HepG2 (cell line): ENCODE measurements around the gene DPEP2NB. TPM values are rescaled to one million over a fixed set of nuclear protein-coding genes. Genes with fewer than 3 reads are reported as not detected.

Source experiments
- ATAC-seq: fragments of 200-7000 bp; cut with Tn5 transposase; 3 replicates; pipeline ENCODE4 v1.9.1; 2020; ENCODE audit warnings: mild to moderate bottlenecking, moderate library complexity
- BruUV-seq: library from RNA; stranded (reverse); fragments of 400-500 nt; replicated peaks from 2 replicates; lab custom pipeline; 2021; lab: Mats Ljungman, UMichigan
- CTCF ChIA-PET: fragments of 300-600 bp; formaldehyde crosslinking; extraction: SDS; loops from one replicate; lab custom pipeline; 2021; ENCODE audit warnings: low total read pairs, inconsistent platforms, low intra/inter-chr PET ratio; lab: Yijun Ruan, JAX
- POLR2A ChIA-PET: fragments of 350-600 bp; sonication (Branson Sonifier 250); formaldehyde crosslinking; loops from one replicate; lab custom pipeline; 2020; ENCODE audit warnings: antibody characterized with exemption, inconsistent platforms; lab: Yijun Ruan, JAX
- DNase-seq: peaks from one replicate; pipeline ENCODE4 v3.0.0-alpha.2; 2015; ENCODE audit warnings: low spot score
- FAIRE-seq: peaks from 3 replicates; lab custom pipeline; 2011; peaks lifted over from hg19 to GRCh38; lab: Jason Lieb, UNC
- H2AFZ ChIP-seq: one replicate; pipeline ENCODE4 v1.6.1; 2011; ENCODE audit warnings: low read length, inconsistent platforms
- H3K27ac ChIP-seq: fragments of 300-600 bp; 3 replicates; pipeline ENCODE4 v1.8.0; 2011; ENCODE audit warnings: mixed run types, mild to moderate bottlenecking, mixed read lengths, low read length, inconsistent platforms; ENCODE audit not compliant: insufficient read depth; ENCODE audit errors: extremely low read length
- H3K27me3 ChIP-seq, 2 experiments: fragments of 200-600 bp in 1 of 2; 2 replicates in 1 of 2; 3 replicates in 1 of 2; pipeline versions ENCODE4 v1.6.0 to v1.8.0; 2011; ENCODE audit warnings: low read length in 2 of 2, mild to moderate bottlenecking in 2 of 2, moderate library complexity in 2 of 2, inconsistent platforms in 1 of 2; ENCODE audit not compliant: insufficient read depth in 2 of 2, control insufficient read depth in 1 of 2
- H3K36me3 ChIP-seq, 2 experiments: fragments of 200-600 bp in 1 of 2; replicated peaks in 1 of 2; 2 replicates in 1 of 2; 3 replicates in 1 of 2; pipeline versions ENCODE4 v1.5.1 to v1.8.0; 2011; ENCODE audit warnings: low read length in 2 of 2, inconsistent platforms in 1 of 2; ENCODE audit not compliant: insufficient read depth in 2 of 2, control insufficient read depth in 1 of 2
- H3K4me1 ChIP-seq: 2 replicates; pipeline ENCODE4 v1.5.1; 2012; ENCODE audit warnings: low read length, inconsistent platforms; ENCODE audit not compliant: insufficient read depth
- H3K4me2 ChIP-seq: 2 replicates; pipeline ENCODE4 v1.6.0; 2011; ENCODE audit warnings: low read depth, low read length, inconsistent platforms
- H3K4me3 ChIP-seq, 3 experiments: fragments of 200-600 bp in 1 of 3; sonication (generic), shearing (Covaris generic) in 1 of 3; replicated peaks in 1 of 3; 2 replicates each; pipeline ENCODE4 v1.5.1; 2011 to 2016; ENCODE audit warnings: low read length in 3 of 3, inconsistent platforms in 2 of 3, low read depth in 2 of 3, mild to moderate bottlenecking in 2 of 3, control low read depth in 1 of 3, mixed read lengths in 1 of 3; ENCODE audit not compliant: insufficient read depth in 1 of 3
- H3K79me2 ChIP-seq: one replicate; pipeline ENCODE4 v1.6.1; 2011; ENCODE audit warnings: low read length, inconsistent platforms; ENCODE audit not compliant: insufficient read depth
- H3K9ac ChIP-seq: 2 replicates; pipeline ENCODE4 v1.6.0; 2011; ENCODE audit warnings: mild to moderate bottlenecking, low read depth, low read length, inconsistent platforms; ENCODE audit not compliant: insufficient read depth
- H3K9me3 ChIP-seq: 2 replicates; pipeline ENCODE4 v1.5.1; 2012; ENCODE audit warnings: mild to moderate bottlenecking, low read length
- H4K20me1 ChIP-seq: 2 replicates; pipeline ENCODE4 v1.6.0; 2011; ENCODE audit warnings: inconsistent platforms, mild to moderate bottlenecking, low read length, moderate library complexity; ENCODE audit not compliant: insufficient read depth
- ARNT2 ChIP-seq: sonication (generic); formaldehyde crosslinking; IDR thresholded peaks from 2 replicates; pipeline ENCODE4 v1.8.0; 2022; ENCODE audit warnings: mild to moderate bottlenecking, low read depth, missing genetic modification reagents, moderate library complexity
- GABPB1 ChIP-seq: IDR thresholded peaks from 2 replicates; pipeline ENCODE4 v1.6.1; 2016; ENCODE audit warnings: mild to moderate bottlenecking, missing genetic modification reagents, moderate library complexity, missing compliant biosample characterization
- MAFF ChIP-seq: IDR thresholded peaks from 2 replicates; pipeline ENCODE4 v1.6.1; 2011; ENCODE audit warnings: low read depth, low read length, improper control_type of control experiment
- PCBP2 ChIP-seq: fragments of 200-400 bp; formaldehyde crosslinking; optimal IDR thresholded peaks from 2 replicates; pipeline ENCODE3; 2018; ENCODE audit warnings: low read length, low read depth; ENCODE audit not compliant: poor library complexity, severe bottlenecking
- PHF20 ChIP-seq: sonication (generic); formaldehyde crosslinking; IDR thresholded peaks from 2 replicates; pipeline ENCODE4 v1.5.0; 2020; ENCODE audit warnings: mild to moderate bottlenecking, missing genetic modification reagents
- RCOR2 ChIP-seq: IDR thresholded peaks from 2 replicates; pipeline ENCODE4 v1.6.1; 2016; ENCODE audit warnings: missing biosample characterization, missing genetic modification reagents
- SIN3A ChIP-seq: IDR thresholded peaks from 2 replicates; pipeline ENCODE4 v1.6.1; 2011; ENCODE audit warnings: low read depth, mild to moderate bottlenecking, control low read depth, low read length, borderline replicate concordance
- ZBTB38 ChIP-seq: sonication (generic); formaldehyde crosslinking; IDR thresholded peaks from 2 replicates; pipeline ENCODE4 v1.5.1; 2020; ENCODE audit warnings: mild to moderate bottlenecking, missing genetic modification reagents
- ZKSCAN1 ChIP-seq: fragments of 150-350 bp; IDR thresholded peaks from 2 replicates; pipeline ENCODE4 v1.6.1; 2014; ENCODE audit warnings: low read length
- ZNF543 ChIP-seq: sonication (generic); formaldehyde crosslinking; IDR thresholded peaks from 2 replicates; pipeline ENCODE4 v1.4.0; 2020; ENCODE audit warnings: mild to moderate bottlenecking, missing genetic modification reagents
- ZNF557 ChIP-seq: sonication (generic); formaldehyde crosslinking; IDR thresholded peaks from 2 replicates; pipeline ENCODE4 v1.4.0; 2020; ENCODE audit warnings: missing genetic modification reagents
- ZNF772 ChIP-seq: sonication (generic); formaldehyde crosslinking; IDR thresholded peaks from 2 replicates; pipeline ENCODE4 v1.5.0; 2020; ENCODE audit warnings: mild to moderate bottlenecking, missing genetic modification reagents
- ZSCAN21 ChIP-seq: sonication (generic); formaldehyde crosslinking; IDR thresholded peaks from 2 replicates; pipeline ENCODE4 v1.8.0; 2022; ENCODE audit warnings: mild to moderate bottlenecking, missing genetic modification reagents, moderate library complexity, borderline replicate concordance
- WGBS: methylation state at CpG from one replicate; pipeline ENCODE4 v1.1.6; 2017; ENCODE audit warnings: low lambda C conversion rate; 5-methylcytosine and 5-hydroxymethylcytosine counted together
- in situ Hi-C: cut with HindIII; loops from 2 replicates; pipeline ENCODE4 v1.10.0; 2017; ENCODE audit warnings: low pct_unique_long_range_greater_than_20kb; ENCODE audit not compliant: extremely low pct_ligation_motif_present
- intact Hi-C: fragments of 100-400 bp; cut with micrococcal nuclease; formaldehyde crosslinking; loops from one replicate; pipeline ENCODE4 v1.10.0; 2022; ENCODE audit not compliant: unreplicated experiment
- polyA plus RNA-seq, 8 experiments: library from polyadenylated mRNA; depleted of rRNA in 3 of 8; stranded (reverse) in 7 of 8; unstranded in 1 of 8; fragments of >200 nt; fragmentation: Illumina TruSeq in 4 of 8; extraction: Trizol in 4 of 8; gene quantifications; 2 replicates each; pipeline versions ENCODE4 v1.2.1 to v1.2.3, GENCODE V29; 2011 to 2016; ENCODE audit warnings: low read depth in 4 of 8, missing spikeins in 1 of 8, mixed read lengths in 1 of 8; ENCODE audit not compliant: insufficient read depth in 1 of 8
- total RNA-seq, 5 experiments: library from RNA; depleted of rRNA; stranded (reverse); fragments of >200 nt; fragmentation: Illumina TruSeq; extraction: Trizol; gene quantifications; 2 replicates each; pipeline ENCODE4 v1.2.3, GENCODE V29; 2016; ENCODE audit warnings: low read depth in 1 of 5
- TF ChIP-seq, protein P1 (sequence below): IDR thresholded peaks from 2 replicates; pipeline ENCODE4 v1.6.1; 2016; ENCODE audit warnings: mild to moderate bottlenecking, missing biosample characterization, missing genetic modification reagents
- TF ChIP-seq, protein P2 (sequence below): sonication (generic); formaldehyde crosslinking; IDR thresholded peaks from 2 replicates; pipeline ENCODE4 v1.4.0; 2020; ENCODE audit warnings: mild to moderate bottlenecking, missing genetic modification reagents

The DPEP2NB gene
- total and polyA plus RNA-seq, 2 of the 13 experiments (the other 11 are each of a cell fraction or from before 2014, with no cell fraction given): not detected

DNA sequence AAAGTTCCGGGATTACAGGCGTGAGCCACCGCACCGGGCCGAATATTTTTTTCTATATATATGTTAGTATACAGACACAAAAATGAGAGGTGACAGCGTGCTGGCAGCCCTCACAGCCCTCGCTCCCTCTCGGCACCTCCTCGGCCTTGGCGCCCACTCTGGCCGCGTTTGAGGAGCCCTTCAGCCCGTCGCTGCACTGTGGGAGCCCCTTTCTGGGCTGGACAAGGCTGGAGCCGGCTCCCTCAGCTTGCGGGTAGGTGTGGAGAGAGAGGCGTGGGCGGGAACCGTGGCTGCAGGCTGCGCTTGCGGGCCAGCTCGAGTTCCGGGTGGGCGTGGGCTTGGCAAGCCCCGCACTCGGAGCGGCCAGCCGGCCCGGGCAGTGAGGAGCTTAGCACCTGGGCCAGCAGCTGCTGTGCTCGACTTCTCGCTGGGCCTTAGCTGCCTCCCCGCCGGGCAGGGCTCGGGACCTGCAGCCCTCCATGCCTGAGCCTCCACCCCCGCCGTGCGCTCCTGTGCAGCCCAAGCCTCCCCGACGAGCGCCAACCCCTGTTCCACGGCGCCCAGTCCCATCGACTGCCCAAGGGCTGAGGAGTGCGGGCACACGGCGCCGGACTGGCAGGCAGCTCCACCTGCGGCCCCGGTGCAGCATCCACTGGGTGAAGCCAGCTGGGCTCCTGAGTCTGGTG is 33.6 kb downstream of the DPEP2NB start:
- intact Hi-C loops (no loop called here), in situ Hi-C loops (no loop called here)
- peaks cover 0 to 14% of the 10 kb centered on the region in 2 experiments; a peak in 3 of 5 replicates for H3K27me3 ChIP-seq
- no TSS peak for BruUV-seq
- no peaks in the 10 kb centered on the region for H3K36me3 ChIP-seq
- H4K20me1 ChIP-seq: no peaks in the 10 kb centered on the region
- no peaks in the 10 kb centered on the region for H3K9me3 ChIP-seq
- POLR2A ChIA-PET: interaction anchor here (1.2 to 3.8 kb wide), 9 partner anchors 9 to 70 kb away, joined by 3 to 17 read pairs (median 8); partner anchors contain the start of genes DDX28, DPEP2, DUS2 and LCAT
- FAIRE-seq (no peak), DNase-seq (no peak), ATAC-seq (no peak)
- no peak overlapping the region for H3K9ac ChIP-seq
- H3K4me3 ChIP-seq: no peak overlapping the region
- TF ChIP-seq ZNF557 (CRISPR knock-in tag) (no peak), PHF20 (no peak), ZNF772 (CRISPR knock-in tag) (no peak), ZBTB38 (CRISPR knock-in tag) (0 out of 2 replicates have a peak, but pooled peaks have one; percentile 14), ZSCAN21 (no peak), ZKSCAN1 (no peak), GABPB1 (peak; percentile 29; the same call in 1 of the 2 replicates), ZNF543 (no peak), PCBP2 (no peak), SIN3A (no peak), MAFF (no peak), ARNT2 (CRISPR knock-in tag) (no peak), RCOR2 (CRISPR knock-in tag) (no peak)
- TF ChIP-seq, protein P1, sequence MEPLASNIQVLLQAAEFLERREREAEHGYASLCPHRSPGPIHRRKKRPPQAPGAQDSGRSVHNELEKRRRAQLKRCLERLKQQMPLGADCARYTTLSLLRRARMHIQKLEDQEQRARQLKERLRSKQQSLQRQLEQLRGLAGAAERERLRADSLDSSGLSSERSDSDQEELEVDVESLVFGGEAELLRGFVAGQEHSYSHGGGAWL: 0 out of 2 replicates have a peak, but pooled peaks have one; percentile 12
- TF ChIP-seq, protein P2, sequence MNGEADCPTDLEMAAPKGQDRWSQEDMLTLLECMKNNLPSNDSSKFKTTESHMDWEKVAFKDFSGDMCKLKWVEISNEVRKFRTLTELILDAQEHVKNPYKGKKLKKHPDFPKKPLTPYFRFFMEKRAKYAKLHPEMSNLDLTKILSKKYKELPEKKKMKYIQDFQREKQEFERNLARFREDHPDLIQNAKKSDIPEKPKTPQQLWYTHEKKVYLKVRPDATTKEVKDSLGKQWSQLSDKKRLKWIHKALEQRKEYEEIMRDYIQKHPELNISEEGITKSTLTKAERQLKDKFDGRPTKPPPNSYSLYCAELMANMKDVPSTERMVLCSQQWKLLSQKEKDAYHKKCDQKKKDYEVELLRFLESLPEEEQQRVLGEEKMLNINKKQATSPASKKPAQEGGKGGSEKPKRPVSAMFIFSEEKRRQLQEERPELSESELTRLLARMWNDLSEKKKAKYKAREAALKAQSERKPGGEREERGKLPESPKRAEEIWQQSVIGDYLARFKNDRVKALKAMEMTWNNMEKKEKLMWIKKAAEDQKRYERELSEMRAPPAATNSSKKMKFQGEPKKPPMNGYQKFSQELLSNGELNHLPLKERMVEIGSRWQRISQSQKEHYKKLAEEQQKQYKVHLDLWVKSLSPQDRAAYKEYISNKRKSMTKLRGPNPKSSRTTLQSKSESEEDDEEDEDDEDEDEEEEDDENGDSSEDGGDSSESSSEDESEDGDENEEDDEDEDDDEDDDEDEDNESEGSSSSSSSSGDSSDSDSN (CRISPR knock-in tag): no peak
- H3K27ac ChIP-seq: no peak overlapping the region
- no peak overlapping the region for H3K4me2 ChIP-seq
- 86% methylated on average over 42 of the region's 49 CpGs for WGBS
- H2AFZ ChIP-seq: no peak overlapping the region
- CTCF ChIA-PET: no interaction called here
- no peaks in the 10 kb centered on the region for H3K79me2 ChIP-seq
- peaks cover 47% of the 10 kb centered on the region for H3K4me1 ChIP-seq
